ENCODE results near the gene PPA2.

DNA sequence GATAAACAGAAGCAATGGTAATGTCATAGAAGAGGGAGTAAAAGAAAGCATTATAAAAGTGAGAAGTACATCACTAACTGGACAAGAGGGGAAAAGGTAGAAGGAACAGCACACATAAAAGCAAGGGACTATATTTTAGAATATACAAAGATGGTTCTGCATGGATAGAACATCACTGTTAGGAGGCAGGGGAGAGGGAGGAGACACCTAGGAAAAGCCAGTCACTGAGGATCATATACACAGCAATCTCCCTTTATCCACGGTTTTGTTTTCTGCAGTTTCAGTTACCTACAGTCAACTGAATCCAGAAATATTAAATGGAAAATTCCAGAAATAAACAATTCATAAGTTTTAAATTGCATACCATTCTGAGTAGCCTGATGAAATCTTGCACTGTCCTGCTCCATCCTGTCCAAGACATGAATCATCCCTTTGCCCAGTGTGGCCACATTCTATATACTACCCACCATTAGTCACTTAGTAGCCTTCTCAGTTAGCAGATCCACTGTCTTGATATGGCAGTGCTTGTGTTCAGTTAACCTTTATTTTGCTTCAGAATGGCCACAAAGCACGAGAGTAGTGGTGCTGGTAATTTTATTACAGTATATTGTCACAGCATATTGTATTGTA, 74.2 kb downstream of the PPA2 start:
- TF ChIP-seq POLR2AphosphoS5 (IDR thresholded peaks at IDR 0.05), result no peak
- TF ChIP-seq, protein P1, sequence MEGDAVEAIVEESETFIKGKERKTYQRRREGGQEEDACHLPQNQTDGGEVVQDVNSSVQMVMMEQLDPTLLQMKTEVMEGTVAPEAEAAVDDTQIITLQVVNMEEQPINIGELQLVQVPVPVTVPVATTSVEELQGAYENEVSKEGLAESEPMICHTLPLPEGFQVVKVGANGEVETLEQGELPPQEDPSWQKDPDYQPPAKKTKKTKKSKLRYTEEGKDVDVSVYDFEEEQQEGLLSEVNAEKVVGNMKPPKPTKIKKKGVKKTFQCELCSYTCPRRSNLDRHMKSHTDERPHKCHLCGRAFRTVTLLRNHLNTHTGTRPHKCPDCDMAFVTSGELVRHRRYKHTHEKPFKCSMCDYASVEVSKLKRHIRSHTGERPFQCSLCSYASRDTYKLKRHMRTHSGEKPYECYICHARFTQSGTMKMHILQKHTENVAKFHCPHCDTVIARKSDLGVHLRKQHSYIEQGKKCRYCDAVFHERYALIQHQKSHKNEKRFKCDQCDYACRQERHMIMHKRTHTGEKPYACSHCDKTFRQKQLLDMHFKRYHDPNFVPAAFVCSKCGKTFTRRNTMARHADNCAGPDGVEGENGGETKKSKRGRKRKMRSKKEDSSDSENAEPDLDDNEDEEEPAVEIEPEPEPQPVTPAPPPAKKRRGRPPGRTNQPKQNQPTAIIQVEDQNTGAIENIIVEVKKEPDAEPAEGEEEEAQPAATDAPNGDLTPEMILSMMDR (IDR thresholded peaks at IDR 0.05; ENCODE audit: poor library complexity, severe bottlenecking), result no peak
- no peak for TF ChIP-seq SMC3 (conservative IDR thresholded peaks at IDR 0.05; ENCODE audit: poor library complexity)
- no peak for TF ChIP-seq EZH2 (IDR thresholded peaks at IDR 0.05; ENCODE audit: borderline replicate concordance, insufficient read depth, low read length, poor library complexity, severe bottlenecking)
- no peak for TF ChIP-seq MXI1 (conservative IDR thresholded peaks at IDR 0.05; ENCODE audit: poor library complexity, severe bottlenecking)
- no peak for TF ChIP-seq EP300 (conservative IDR thresholded peaks at IDR 0.05; ENCODE audit: poor library complexity, severe bottlenecking)
- TF ChIP-seq, protein P2, sequence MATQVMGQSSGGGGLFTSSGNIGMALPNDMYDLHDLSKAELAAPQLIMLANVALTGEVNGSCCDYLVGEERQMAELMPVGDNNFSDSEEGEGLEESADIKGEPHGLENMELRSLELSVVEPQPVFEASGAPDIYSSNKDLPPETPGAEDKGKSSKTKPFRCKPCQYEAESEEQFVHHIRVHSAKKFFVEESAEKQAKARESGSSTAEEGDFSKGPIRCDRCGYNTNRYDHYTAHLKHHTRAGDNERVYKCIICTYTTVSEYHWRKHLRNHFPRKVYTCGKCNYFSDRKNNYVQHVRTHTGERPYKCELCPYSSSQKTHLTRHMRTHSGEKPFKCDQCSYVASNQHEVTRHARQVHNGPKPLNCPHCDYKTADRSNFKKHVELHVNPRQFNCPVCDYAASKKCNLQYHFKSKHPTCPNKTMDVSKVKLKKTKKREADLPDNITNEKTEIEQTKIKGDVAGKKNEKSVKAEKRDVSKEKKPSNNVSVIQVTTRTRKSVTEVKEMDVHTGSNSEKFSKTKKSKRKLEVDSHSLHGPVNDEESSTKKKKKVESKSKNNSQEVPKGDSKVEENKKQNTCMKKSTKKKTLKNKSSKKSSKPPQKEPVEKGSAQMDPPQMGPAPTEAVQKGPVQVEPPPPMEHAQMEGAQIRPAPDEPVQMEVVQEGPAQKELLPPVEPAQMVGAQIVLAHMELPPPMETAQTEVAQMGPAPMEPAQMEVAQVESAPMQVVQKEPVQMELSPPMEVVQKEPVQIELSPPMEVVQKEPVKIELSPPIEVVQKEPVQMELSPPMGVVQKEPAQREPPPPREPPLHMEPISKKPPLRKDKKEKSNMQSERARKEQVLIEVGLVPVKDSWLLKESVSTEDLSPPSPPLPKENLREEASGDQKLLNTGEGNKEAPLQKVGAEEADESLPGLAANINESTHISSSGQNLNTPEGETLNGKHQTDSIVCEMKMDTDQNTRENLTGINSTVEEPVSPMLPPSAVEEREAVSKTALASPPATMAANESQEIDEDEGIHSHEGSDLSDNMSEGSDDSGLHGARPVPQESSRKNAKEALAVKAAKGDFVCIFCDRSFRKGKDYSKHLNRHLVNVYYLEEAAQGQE (IDR thresholded peaks at IDR 0.05; ENCODE audit: borderline replicate concordance), result no peak

All from neural cell (in vitro differentiated cells).